CD1c-positive myeloid dendritic cell (primary cell): ENCODE results near the gene CSDE1.

Source experiments
- DNase-seq: peaks from one replicate; pipeline ENCODE4 v3.0.0-alpha.2; 2016; ENCODE audit errors: extremely low spot score

Gene CSDE1

DNA sequence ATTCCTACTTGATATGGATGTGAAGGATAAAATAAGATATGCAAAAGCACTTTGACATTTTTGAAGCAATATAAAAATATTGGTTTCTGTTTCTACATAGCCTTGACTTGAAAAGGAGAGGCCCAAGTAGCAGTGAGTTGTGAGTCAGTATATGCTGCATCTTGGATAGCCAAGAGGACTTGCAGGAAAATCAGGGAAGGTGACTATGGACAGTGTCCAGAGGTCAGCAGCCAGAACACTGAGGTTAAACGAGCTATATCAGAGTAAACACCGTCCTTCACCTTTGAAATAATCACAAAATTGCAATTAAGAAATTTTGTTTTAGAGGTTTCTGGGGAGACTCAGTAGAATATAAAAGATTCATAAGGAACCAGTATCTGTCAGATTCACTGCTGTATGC is 55.9 kb downstream of the CSDE1 start:
- no peak for DNase-seq

- DNase-seq = no peak
Measured at GRCh38 chr1:114700036-114700600, 57.7 kb downstream of the CSDE1 start.

DNA sequence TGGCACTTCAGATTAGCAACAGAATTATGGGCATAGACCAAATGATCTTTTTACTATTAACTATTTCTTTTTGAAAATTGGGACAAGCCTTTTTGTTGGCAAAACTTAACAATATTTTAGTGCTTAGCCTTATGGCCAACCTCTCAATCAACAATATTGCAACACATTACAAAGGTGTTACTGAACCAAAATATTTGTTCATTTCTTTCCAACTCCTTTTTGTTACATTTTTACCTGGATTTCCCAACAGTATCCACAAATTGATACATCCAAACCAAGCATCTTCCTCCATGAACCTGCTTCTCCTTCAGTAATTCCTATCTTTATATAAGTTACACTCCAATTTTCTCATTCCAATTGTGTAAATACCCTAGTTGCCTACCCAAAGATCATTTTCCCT is 61.0 kb downstream of the CSDE1 start:
- DNase-seq = no peak

GRCh38 chr1:114695430-114696058 is 62.2 kb downstream of the CSDE1 start, which contains the start of gene AMPD1:
Gene AMPD1, minus strand, starts transcription at chr1:114695546. Its CDS starts 75 bp downstream, at chr1:114695471.
- no peak for DNase-seq

- no peak for DNase-seq
Measured at GRCh38 chr1:114694540-114695310, 63.1 kb downstream of the CSDE1 start.

DNA sequence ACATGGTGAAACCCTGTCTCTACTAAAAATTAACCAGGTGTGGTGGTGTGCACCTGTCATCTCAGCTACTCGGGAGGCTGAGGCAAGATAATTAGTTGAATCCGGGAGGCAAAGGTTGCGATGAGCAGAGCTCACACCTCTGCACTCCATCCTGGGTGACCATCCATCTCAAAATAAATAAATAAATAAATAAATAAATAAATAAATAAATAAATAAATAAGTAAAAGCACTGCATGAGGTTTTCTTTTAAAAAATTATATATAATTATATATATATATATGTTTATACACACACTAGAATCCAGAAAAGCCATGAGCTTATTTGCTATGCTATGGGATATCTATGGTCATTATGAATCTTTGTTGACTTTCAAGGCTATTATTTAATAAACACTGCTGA is 64.8 kb downstream of the CSDE1 start:
- DNase-seq = no peak

- no peak for DNase-seq
Measured at GRCh38 chr1:114691061-114691460, 66.7 kb downstream of the CSDE1 start.

DNA sequence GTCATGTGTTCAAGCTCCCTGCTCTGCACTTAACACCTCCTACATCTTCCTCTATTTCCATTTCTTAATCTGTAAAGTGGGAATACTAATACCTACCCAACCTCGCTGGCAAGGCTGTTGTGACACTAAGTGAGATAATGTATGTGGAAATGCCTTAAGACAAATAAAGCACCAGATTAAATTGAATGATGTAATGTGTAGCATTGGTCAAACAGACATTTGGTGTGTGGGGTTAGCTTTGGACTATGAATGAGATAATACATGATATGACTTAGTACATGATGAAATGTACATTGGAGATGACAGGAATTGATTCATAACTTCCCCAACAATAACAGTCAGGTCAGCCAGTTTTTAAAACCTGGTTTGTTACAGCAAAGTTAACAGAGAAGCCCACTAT is 67.6 kb downstream of the CSDE1 start:
- DNase-seq = no peak

DNA sequence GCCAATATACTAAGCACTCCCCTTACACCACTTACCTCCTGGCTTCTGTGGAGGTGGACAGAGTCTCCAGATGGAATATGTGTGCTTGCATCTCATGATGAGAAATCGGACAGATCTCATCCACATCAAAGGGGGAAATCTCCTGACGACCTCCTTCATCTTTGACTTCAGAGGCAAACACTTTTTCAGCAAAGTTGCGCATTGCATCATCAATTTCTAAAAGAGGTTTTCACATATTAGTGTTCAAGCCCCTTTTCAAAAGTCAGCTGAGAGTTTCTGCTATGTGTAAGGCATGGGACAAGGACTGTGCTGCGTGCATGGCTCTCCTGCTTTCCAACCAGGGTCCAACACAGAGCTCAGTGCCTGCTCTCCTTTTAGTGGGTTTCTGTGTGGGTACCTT is 69.3 kb downstream of the CSDE1 start:
- DNase-seq = no peak

- no peak for DNase-seq
Measured at GRCh38 chr1:114685851-114686250, 71.9 kb downstream of the CSDE1 start.

GRCh38 chr1:114677691-114678090 is 80.1 kb downstream of the CSDE1 start:
- DNase-seq = no peak

- DNase-seq = no peak
Measured at GRCh38 chr1:114676115-114676514, 81.7 kb downstream of the CSDE1 start.

- no peak for DNase-seq
Measured at GRCh38 chr1:114671939-114672275, 85.9 kb downstream of the CSDE1 start.

GRCh38 chr1:114671011-114671938 is 86.5 kb downstream of the CSDE1 start:
- peak; percentile 14 for DNase-seq

DNA sequence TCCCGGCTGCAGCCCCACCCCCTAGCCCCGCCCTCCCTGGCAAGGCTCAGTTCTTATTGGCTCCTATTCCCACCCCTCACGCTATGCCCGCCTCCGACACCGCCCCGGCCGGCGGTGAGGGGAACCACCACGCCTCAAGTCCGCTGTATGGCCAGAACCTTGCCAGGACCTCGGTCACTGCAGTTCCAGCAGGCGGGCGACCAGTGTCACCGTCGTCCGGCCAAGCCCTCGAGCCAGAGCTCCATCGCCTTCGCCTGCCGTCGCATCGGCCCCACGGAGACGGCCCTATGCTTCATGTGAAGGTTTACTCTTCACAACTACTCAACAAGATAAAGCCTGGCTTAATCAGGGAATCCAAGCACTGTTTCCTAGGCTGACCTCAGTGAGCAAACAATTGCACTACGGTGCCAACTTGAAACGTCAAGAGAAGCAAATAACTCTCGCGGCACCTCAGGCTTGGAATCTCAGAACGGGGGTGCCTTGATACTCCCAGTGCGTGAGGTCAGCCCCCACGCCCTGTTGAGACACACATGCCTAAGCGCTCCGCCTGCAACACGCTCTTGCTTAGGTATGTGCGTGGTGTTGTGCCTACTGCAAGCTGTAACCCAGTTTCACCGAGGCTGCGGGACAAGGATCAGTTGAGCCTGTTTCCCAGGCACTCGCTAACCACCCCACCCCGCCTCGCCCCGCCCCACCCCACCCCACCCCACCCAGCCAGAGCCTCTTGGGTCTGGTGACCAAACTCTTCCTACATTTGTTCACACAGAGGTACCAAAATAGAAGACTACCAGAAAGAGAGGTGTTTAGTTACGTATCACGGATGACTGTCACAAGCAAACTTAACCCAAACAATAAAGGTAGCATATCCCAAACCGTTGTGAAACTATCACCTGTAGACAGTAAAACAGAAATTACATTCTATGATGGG is 87.4 kb downstream of the CSDE1 start:
- DNase-seq = peak; percentile 95

GRCh38 chr1:114669562-114670082 is 88.2 kb downstream of the CSDE1 start, which contains the start of gene DENND2C:
Gene DENND2C, minus strand, starts transcription at chr1:114670049. Its CDS starts 44,065 bp downstream, at chr1:114625984.
- DNase-seq = no peak

DNA sequence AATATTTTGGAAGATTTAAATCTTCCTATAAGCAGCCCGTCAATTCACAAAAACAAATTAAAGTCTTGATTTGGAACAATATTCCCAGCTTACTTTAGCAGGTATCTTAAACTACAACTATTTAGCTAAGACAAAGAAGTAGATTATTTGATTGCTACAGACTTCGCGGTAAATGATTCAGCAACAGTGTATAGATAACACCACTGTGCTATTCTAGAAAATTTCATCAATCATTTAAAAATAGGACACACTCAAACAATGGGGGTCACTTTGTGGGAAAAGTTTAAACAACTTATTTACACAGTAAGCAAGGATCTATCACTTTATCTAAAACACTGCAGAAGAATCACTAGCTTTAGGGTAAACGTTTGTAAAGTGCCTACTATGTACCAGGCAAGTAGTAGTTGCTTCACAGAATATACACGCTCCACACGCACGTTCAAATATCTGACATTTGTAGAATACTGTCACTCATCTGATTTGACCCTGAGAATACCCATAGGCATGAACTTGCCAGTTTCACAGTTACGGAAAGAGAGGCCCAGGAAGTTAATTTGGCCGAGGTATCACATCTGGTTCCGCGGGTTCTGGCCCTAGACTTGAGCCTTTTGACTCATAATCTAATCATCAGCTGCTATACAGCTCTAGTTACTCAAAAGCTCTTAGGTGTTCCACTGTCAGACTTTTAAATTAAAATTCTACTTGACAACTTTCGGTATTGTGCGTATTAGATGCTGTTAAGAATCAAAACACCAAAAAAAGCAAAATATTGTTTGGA is 88.8 kb downstream of the CSDE1 start:
- peak; percentile 2 for DNase-seq

GRCh38 chr1:114668373-114668772 is 89.4 kb downstream of the CSDE1 start:
- DNase-seq = no peak

DNA sequence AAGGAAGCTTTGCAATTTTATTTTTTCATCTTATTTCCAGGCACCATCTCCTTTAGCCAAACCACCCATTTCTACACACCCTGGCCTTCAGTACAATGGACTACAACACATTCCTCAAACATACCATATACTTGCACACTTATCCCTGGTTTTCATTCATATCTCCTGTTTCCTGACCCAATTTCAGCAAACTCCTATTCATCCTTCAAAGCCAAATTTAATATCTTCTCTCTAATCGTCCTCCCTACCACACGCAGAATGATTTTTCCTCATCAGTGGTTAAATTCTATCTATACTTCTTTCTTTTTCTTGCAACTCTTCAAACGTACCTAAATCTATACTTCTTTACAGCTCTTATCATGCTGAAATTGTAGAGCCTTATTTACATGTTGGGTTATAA is 90.8 kb downstream of the CSDE1 start:
- DNase-seq = no peak
